Measurements from ENCODE around the gene ARHGEF38. TPM values are rescaled to one million over a fixed set of nuclear protein-coding genes. Genes with fewer than 3 reads are reported as not detected.

ARHGEF38 gene, protein sequence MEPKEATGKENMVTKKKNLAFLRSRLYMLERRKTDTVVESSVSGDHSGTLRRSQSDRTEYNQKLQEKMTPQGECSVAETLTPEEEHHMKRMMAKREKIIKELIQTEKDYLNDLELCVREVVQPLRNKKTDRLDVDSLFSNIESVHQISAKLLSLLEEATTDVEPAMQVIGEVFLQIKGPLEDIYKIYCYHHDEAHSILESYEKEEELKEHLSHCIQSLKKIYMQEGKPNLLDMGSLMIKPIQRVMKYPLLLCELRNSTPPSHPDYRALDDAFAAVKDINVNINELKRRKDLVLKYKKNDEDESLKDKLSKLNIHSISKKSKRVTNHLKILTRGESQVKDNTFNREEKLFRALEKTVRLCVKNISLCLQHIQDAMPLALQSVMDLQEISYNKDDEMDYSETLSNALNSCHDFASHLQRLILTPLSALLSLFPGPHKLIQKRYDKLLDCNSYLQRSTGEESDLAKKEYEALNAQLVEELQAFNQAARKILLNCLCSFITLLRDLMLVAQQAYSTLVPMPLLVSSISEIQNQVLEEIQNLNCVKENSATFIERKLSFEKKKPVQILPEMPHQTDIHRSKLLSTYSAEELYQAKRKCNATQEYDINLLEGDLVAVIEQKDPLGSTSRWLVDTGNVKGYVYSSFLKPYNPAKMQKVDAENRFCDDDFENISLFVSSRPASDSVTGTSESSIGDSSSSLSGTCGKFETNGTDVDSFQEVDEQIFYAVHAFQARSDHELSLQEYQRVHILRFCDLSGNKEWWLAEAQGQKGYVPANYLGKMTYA
- not detected for total RNA-seq
- long read RNA-seq: 0 reads

DNA sequence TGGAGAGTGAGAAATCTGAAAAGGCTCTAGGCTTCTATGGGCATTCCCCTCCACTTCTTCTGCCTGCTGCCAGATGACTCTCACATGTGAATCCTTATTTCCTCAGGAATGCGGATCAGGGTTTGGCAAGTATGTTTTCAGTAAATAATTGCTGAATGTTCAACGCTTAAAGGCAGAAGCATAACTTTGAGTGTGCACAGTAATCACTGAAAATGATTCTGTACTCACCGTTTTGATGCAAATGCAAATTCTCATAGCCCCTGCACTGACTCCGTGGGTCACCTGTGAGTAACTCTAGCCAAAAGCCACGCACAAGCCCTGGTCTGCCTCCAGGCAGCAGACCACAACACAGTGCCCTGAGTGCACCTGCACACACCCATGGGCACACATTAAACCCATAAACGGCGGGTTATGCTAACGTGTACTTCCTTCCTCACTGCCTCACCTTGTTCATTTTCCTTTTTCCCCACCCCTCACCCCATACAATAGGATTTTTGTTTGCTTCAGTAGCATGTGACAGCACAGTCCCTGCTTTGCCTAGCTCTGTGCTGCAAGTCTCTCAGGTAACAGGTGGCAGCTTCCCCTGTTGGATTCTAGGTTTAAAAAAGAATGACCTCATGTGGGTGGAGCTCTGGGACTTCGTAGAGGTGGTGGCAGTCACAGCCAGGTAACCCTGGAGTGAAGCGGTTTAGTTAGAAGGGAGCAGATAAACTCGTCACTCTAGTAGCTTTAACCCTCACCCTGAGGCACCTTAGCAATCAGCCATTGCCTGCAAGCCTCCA, at the start of gene ARHGEF38:
ARHGEF38 (plus strand) TSS at position 656 of the 782 bp plus-strand sequence. CDS start 146 bp downstream, outside the sequence.
- ATAC-seq (no peak), DNase-seq (no peak)
- intact Hi-C loops (cut with micrococcal nuclease): no loop called here

DNA sequence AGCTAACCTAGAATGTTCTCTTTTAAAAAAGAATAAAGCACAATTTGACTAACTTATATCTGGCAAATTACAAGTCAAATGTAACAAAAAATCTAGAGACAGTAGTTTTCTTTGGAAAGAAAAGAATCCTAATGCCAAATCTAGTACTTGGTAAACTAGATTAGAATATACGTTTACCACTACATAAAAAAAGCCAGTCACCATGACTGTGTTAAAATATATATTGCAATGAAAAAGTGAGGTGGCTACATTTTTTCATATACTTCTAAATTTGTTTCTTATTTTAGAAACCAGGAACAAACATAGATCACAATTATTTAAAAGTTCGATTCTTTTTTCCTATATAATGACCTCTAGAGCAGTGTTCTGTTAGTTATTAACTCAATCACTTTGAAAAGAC, 48.9 kb upstream of the ARHGEF38 start:
- intact Hi-C loops (cut with micrococcal nuclease): no loop called here
- ATAC-seq (no peak), DNase-seq (no peak)

DNA sequence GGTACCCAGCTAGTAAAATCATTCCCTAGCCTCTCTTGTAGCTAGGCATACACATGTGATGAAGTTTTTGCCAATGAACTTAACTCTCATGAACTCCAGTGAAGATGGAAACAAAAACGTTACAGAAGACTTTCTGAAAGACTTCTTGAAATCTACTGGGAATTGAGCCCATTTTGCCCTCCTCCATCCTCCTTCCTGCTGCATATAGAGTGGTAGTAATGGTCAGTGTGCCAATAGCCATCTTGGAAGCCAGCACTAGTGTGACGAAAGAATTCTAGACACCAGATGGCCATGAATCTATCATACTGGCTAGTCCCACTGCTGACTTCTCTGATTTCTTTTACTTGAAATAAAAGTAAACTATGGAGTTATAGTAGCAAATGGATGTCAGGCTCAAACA, 47.7 kb upstream of the ARHGEF38 start:
- DNase-seq (no peak), ATAC-seq (no peak)
- intact Hi-C loops (cut with micrococcal nuclease): no loop called here

DNA sequence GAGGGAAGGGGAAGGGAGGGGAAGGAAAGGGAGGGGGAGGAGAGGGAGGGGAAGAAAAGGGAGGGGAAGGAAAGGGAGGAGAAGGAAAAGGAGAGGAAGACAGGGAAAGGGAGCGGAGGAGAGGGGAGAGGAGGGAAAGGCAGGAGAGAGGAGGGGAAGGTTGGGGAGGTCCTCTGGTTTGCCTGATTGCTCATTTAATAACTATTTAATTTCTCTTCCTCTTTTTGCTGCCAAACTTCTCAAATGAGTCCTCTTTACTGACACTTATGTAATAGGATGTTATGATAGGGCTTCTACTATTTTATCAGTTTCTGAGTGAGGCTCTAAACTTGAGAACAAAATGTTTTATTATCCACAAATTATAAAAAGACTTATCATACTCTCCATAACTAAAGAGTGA, 43.1 kb upstream of the ARHGEF38 start:
- no peak for ATAC-seq
- intact Hi-C loops (cut with micrococcal nuclease): no loop called here

DNA sequence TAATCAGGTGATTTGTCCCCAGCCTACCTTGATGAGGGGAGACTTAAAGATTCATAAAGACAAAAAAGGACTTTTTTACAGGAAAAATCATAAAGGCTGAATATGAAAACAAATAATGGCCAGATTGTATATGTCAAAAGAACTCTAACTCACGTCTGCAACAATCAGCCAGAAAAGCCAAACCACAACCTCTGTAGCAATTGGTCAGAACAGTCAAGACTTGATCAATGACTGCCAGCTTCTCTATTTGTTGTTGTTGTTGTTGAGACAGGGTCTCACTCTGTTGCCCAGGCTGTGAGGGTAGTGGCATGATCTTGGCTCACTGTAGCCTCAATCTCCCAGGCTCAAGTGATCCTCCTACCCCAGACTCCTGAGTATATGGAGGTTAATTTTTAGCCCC, 42.7 kb upstream of the ARHGEF38 start:
- ATAC-seq (no peak), DNase-seq (no peak)
- intact Hi-C loops (cut with micrococcal nuclease): no loop called here

More for the DNA sequence above, 43.1 kb upstream of the ARHGEF38 start:
- DNase-seq: no peak

DNA sequence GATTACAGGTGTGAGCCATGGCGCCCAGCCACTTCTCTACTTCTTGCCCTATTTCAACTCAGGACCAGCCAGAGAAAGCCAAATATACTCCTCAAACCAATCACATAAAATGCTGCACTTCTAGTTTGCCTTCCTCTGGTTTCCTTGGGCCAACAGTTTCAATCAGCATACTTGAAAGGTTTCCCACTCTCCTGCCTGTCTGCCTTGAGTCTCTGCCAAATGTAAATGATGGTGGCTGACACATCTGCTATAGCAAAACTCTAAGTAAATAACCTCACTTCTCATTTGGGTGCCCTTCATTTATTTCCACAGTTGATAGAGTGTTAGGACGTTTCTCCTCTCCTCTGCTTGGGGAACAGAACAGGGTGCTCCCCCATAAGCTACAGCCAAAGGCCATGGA, 42.2 kb upstream of the ARHGEF38 start:
- DNase-seq (no peak), ATAC-seq (no peak)
- intact Hi-C loops (cut with micrococcal nuclease): no loop called here

DNA sequence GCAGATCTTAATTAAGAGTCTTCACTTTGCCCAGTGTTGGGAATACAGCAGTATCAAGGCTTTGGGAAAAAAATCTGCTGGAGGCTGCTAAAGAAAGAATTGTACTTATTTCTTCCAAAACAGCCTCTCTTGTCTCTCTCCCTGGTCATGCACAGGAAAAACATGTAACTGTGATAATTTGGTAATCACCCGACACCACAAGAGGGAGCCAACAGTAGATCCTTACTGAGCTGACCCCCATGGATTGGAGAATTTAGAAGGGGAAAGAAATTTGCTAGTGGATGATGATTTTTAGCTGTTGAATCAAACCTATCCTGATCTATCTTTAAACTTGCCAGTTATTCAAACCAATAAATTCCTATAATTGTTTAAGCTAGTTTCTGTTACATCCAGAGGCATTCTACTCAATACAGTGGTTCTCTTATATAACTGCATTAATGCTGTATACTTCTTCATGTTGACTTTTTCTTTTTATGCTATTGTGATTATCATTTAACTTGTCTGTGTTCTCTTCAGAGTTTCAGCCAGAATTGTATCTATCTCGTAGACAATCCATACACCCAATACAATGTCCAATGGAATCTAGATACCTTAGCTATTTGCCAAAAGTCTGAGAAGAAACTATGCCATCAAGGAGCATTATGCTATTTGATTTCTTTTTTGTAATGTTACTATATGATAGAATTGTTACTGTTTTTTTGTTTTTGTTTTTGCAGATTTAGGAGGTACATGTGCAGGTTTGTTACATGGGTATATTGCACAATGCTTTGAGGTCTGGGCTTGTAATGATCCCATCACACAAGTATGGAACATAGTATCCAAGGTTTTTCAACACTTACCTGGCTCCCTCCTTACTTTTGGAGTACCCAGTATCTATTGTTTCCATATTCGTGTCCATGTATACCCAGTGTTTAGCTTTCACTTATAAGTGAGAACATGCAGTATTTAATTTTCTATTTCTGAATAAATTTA, 31.3 kb upstream of the ARHGEF38 start:
- DNase-seq (no peak), ATAC-seq (peak; percentile 56)
- intact Hi-C loops (cut with micrococcal nuclease): loop anchor here (5.0 kb wide), 1 partner anchor 146 kb away; no protein-coding TSS in a partner anchor

DNA sequence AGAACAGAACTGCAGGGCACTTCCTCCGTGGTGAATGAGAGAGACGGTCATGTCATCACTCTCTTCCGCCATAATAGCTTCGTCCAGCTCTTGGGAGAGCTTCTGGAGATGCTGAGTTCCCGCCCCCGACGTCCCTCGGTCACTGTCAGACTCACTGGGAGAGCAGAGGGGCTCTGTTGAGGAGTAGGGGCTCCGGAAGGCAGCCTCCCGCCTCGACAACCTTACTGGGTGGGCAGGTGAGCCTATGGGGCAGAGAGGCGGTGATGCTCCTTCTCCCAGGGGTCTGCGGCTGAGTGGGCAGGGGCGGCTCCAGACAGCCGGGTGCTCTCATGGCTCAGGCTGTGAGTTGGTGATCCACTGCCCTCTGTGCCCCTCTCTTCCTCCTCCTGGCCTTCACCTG, 25.8 kb upstream of the ARHGEF38 start:
- DNase-seq (no peak), ATAC-seq (no peak)
- intact Hi-C loops (cut with micrococcal nuclease): no loop called here

DNA sequence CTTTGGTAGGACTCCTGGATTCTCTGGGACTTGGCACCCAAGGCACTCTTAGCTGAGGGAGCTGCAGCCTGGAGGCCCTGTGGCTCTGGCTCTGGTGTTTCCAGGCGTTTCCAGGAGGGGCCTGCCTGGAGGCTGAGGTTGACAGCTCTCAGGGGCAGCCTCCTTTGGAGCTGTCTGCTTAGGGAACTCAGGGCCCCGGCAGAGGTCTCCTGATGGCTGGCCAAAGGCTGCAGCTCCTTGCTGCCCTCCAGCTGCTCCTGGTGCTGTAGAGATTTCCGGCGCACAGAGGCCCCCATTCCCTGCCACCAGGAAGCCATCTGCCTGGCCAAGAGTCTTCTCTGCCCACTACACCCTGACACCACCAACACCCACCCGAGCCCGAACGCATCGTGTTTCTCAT, 25.3 kb upstream of the ARHGEF38 start:
- intact Hi-C loops (cut with micrococcal nuclease): no loop called here
- ATAC-seq (no peak), DNase-seq (no peak)

DNA sequence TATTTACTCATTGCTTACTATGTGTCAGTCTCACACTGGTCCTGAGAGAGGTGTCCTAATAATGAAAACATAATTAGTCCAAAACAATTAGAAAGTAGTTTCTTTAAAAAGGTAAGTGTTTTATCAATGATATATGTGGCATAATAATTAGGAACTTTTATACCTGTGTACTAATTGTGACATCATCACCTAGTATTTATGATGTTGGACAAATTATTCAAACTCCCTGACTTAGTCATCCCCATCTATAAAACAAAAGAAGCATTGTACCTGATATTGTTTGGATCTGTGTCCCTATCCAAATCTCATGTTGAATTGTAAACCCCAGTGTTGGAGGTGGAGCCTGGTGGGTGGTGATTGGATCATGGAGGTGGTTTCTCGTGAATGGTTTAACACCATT, 15.8 kb upstream of the ARHGEF38 start:
- intact Hi-C loops (cut with micrococcal nuclease): no loop called here
- ATAC-seq: no peak
- DNase-seq: no peak

DNA sequence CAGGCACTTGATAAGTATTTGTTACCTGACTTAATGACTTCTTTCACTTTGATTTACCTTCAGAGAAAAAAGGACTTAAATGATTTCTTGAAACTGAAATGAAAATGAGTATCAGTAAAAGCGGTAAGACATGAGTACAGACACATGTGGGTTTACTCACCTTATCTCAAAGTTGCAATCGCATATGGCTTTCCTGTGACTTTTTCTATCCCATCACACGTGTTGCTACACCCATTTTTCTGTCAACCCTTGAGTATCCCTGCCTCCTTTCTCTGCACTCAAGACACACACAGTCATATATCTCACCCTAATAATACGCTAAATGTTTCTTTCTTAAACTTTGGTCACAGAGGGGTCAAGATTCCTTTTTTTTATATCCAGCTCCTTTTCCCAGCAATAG, 11.0 kb upstream of the ARHGEF38 start:
- intact Hi-C loops (cut with micrococcal nuclease): no loop called here
- ATAC-seq: no peak
- DNase-seq: no peak

DNA sequence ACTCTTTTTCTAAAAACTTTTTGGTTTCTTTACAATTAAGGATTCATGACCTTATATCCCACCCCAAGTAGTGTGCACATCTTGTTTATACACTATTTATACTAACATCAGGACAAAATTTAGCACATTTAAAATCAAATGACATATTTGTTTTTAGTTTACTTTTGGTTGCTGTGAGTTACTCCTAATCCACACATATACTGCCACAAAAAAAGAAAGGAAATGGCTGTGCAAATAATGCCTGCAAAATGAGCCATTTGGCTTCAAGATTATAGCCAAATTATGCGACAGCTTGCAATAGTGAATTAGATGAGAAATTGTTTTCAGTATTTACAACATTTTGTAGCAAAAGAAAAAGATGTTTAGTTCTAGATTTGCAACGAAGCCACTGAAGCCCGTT, 10.4 kb upstream of the ARHGEF38 start:
- DNase-seq (no peak), ATAC-seq (no peak)
- intact Hi-C loops (cut with micrococcal nuclease): no loop called here

DNA sequence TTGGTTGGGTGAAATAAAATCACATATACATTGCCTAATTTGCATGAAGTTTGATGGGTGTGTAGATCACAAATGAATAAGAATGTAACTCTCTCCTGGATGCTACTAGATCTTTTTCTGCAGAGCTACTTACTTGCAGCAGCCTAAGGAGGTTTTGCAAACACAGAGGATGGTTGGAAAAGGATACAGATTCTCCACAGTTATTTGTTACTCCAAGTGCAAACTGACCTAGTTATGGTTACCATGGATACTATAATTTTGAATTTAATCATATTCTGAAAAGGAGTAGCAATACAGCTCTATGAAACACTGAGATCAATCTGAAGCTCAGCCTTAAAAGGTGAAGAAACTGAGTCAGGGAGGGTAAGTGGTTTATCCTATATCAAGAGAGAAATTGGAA, 9.1 kb upstream of the ARHGEF38 start:
- DNase-seq (no peak), ATAC-seq (no peak)
- intact Hi-C loops (cut with micrococcal nuclease): no loop called here

DNA sequence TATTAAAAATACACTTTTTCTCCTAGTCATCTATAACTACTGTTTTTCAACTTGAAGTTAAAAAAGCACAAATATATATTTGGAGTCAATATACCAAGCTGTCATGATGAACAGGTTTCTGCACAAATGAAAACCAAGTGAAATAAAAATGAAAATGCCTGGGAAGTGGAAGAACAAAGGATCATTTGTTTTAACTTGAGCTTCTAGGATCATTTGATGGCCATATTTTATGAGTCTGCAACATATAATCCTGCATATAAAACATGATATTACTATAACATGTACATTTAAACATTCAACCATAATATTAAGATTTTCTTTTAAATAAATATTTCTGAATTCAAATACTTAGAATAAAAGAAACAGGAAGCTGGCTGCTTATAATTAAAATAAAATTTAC, 8.5 kb upstream of the ARHGEF38 start:
- DNase-seq: no peak
- intact Hi-C loops (cut with micrococcal nuclease): no loop called here
- no peak for ATAC-seq

DNA sequence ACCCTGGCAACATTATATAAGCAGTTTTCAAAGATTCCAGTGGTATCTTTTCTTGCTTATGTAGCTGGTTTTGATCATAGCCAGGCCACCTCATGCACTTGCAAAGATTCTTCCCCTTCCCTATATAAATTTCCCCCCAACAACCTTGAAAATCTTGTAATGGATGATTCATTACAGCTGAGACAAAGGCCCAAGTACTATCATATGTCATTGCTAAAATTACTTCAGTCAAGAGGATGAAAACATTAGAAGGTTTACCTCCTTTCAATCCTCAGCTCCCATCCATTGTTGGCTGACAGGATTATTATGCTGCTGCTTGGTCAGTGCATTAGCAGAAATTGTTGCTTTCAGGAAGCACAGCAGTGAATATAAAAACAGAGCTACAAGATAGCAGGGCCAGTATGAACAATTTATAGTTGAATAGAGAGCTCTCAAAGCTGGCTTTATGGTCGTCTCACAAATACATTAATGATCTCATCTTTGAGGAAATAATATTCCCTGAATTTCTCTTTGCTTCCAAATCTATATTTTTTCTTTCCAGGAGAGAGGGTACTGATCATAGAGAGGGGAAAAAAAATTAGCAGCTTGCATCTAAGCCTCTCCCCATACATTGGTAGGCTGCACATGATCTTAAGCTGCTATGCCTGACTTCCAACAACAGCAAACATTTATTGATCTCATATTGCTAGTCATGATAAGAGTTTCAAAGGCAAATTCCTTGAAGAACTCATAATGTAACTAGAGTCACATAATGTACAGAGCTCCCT, 7.7 kb upstream of the ARHGEF38 start:
- DNase-seq (no peak), ATAC-seq (no peak)
- intact Hi-C loops (cut with micrococcal nuclease): no loop called here

DNA sequence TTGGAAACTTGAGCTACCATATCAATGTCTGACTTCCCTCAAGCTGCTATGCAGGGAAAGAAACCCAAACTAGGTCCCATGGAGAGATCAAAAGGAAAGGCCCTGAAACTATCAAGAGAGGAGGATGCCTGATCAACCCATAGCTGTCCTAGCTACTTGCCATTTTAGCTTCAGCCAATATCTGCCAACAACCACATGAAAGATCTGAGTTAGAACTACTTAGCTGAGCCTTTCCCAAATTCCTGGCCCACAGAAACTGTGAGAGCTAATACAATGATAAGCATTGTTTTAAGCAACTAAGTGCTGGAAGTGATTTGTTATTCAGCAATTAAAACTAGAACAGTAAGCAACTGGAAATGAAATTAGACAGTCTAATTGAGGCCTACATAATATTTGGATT, 6.3 kb upstream of the ARHGEF38 start:
- DNase-seq: no peak
- intact Hi-C loops (cut with micrococcal nuclease): no loop called here
- no peak for ATAC-seq

DNA sequence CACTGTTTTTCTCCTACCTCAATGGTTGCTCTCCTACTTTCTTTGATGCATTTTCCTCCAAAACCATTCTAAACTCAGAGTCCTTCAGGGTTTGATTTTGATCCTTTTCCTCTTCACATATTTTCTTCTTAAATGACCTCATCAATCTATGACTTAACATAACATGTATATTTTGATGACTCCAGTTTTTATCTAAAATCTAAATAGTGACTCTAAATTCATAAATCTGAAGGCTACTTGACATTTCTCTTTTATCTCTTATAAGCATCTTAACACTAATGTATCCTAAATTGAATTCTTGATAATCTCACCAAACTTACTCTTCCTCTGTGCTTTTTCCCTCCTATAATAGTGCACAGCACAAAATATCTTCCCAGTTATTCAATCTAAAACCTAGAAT, 4.7 kb upstream of the ARHGEF38 start:
- DNase-seq (no peak), ATAC-seq (no peak)
- intact Hi-C loops (cut with micrococcal nuclease): no loop called here

DNA sequence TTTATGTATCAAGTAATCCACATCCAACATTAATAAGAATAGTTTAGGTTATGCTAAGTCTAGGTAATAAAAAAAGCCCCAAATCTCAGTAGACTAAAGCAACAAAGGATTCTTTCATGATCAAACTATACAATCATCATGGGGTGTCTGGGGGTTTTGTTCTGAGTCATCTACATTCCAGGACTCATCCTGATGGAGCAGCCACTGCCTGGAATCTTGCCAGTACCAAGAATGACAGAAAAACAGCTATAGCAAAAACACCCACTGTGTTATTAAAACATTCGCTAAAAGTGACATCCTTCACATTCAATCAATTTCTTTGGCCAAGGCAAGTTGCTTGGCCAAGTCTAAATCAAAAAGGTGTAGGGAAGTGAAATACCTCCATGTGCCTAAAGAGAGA, 3.9 kb upstream of the ARHGEF38 start:
- ATAC-seq (no peak), DNase-seq (no peak)
- intact Hi-C loops (cut with micrococcal nuclease): no loop called here

All from left ventricle myocardium superior (tissue), 1 donor.